GM12864 (cell line): ENCODE measurements around the gene SLC35E4.
A peak's percentile ranks its signal among the peaks of the same experiment; 100 is the strongest.

Experiments
- DNase-seq: peaks from one replicate; pipeline ENCODE4 v3.0.0-alpha.2; 2011; ENCODE audit warnings: low read depth
- H3K4me3 ChIP-seq: 2 replicates; pipeline ENCODE4 v1.5.1; 2011; ENCODE audit warnings: mild to moderate bottlenecking, low read depth, low read length, control low read depth
- CTCF ChIP-seq: IDR thresholded peaks from 2 replicates; pipeline ENCODE4 v1.5.1; 2011; ENCODE audit warnings: low read depth, mild to moderate bottlenecking, moderate library complexity, low read length, control low read depth, inconsistent platforms; ENCODE audit errors: missing control alignments

The SLC35E4 gene

GRCh38 chr22:30598986-30599385 is 36.6 kb upstream of the SLC35E4 start:
- DNase-seq, result no peak
- no peak overlapping the region for H3K4me3 ChIP-seq
- TF ChIP-seq CTCF, result no peak

GRCh38 chr22:30600921-30601320 is 34.7 kb upstream of the SLC35E4 start:
- H3K4me3 ChIP-seq, result no peak overlapping the region
- TF ChIP-seq CTCF, result no peak
- no peak for DNase-seq

GRCh38 chr22:30601464-30601863 is 34.1 kb upstream of the SLC35E4 start:
- H3K4me3 ChIP-seq, result no peak overlapping the region

GRCh38 chr22:30602049-30602448 is 33.5 kb upstream of the SLC35E4 start:
- TF ChIP-seq CTCF, result peak; percentile 49
- no peak overlapping the region for H3K4me3 ChIP-seq
- DNase-seq, result no peak

More at GRCh38 chr22:30601464-30601863, 34.1 kb upstream of the SLC35E4 start:
- no peak for TF ChIP-seq CTCF
- no peak for DNase-seq

GRCh38 chr22:30603801-30604200 is 31.8 kb upstream of the SLC35E4 start:
- DNase-seq, result no peak
- TF ChIP-seq CTCF, result no peak
- no peak overlapping the region for H3K4me3 ChIP-seq

GRCh38 chr22:30604723-30605122 is 30.9 kb upstream of the SLC35E4 start:
- DNase-seq, result no peak
- no peak overlapping the region for H3K4me3 ChIP-seq
- TF ChIP-seq CTCF, result no peak

GRCh38 chr22:30605449-30606110 is 30.0 kb upstream of the SLC35E4 start:
- peak; percentile 82 for TF ChIP-seq CTCF
- H3K4me3 ChIP-seq, result no peak overlapping the region; the same call in 1 of the 2 replicates
- DNase-seq, result peak; percentile 33
